RWPE2 (cell line): Measurements from ENCODE around the gene DDAH2.

Source experiments
- ATAC-seq: fragments of 200-7000 bp; cut with Tn5 transposase; 3 replicates; pipeline ENCODE4 v1.9.1; 2021; ENCODE audit warnings: low read depth
- DNase-seq: peaks from one replicate; pipeline ENCODE4 v3.0.0-alpha.2; 2020; ENCODE audit warnings: low spot score
- H3K27ac ChIP-seq: fragments of 450-650 bp; 2 replicates; pipeline ENCODE4 v1.5.1; 2017; ENCODE audit warnings: mild to moderate bottlenecking; ENCODE audit not compliant: poor library complexity, severe bottlenecking
- H3K27me3 ChIP-seq: fragments of 250-450 bp; sonication (Bioruptor Pico); 2 replicates; pipeline ENCODE4 v1.5.1; 2021; ENCODE audit warnings: mild to moderate bottlenecking, moderate library complexity; ENCODE audit not compliant: insufficient read depth, poor library complexity, severe bottlenecking
- H3K36me3 ChIP-seq: fragments of 250-450 bp; sonication (Bioruptor Pico); 2 replicates; pipeline ENCODE4 v1.5.1; 2020; ENCODE audit warnings: low read depth, mild to moderate bottlenecking, moderate library complexity
- H3K4me1 ChIP-seq: fragments of 250-450 bp; sonication (Bioruptor Pico); 2 replicates; pipeline ENCODE4 v1.5.1; 2021; ENCODE audit warnings: mild to moderate bottlenecking, moderate library complexity; ENCODE audit not compliant: insufficient read depth, poor library complexity, severe bottlenecking
- H3K4me3 ChIP-seq: fragments of 250-450 bp; sonication (Bioruptor Pico); 2 replicates; pipeline ENCODE4 v1.5.1; 2021; ENCODE audit warnings: mild to moderate bottlenecking, moderate library complexity; ENCODE audit not compliant: severe bottlenecking
- H3K9me3 ChIP-seq: fragments of 250-450 bp; sonication (Bioruptor Pico); 2 replicates; pipeline ENCODE4 v1.5.1; 2021; ENCODE audit warnings: mild to moderate bottlenecking, moderate library complexity; ENCODE audit not compliant: severe bottlenecking
- CTCF ChIP-seq: fragments of 450-650 bp; IDR thresholded peaks from one replicate; pipeline ENCODE4 v1.5.1; 2017; ENCODE audit warnings: mild to moderate bottlenecking, moderate library complexity; ENCODE audit not compliant: poor library complexity, severe bottlenecking

DDAH2 gene

DNA sequence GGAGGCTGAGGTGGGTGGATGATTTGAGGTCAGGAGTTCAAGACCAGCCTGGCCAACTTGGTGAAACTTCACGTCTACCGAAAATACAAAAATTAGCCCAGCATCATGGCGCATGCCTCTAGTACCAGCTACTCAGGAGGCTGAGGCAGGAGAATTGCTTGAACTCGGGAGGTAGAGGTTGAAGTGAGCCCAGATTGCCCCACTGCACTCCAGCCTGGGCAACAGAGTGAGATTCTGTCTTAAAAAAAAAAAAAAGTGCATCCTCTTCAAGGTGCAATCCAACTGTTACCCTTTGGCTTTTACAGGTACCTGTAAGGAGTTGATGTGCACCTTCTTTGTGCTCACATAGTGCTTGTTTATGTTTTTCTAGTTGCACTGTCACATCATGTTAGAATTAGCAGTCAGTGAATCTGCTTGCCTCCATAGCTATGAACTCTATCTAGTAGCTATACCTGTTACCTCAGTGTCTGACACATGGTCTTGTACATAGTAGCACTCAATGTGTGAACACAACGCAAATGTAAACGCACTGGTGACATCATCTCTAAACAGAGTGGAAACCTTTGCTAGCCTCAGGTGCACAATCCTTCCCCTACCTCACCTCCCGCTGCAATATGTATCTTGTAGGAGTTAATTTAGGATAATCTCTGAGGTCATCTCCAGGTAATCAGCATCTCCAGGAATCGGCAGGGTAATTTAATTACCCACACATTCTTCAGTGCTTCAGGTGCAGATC is 20.4 kb upstream of the DDAH2 start:
- DNase-seq, result no peak
- Histone ChIP-seq H3K9me3 (no peaks in the 10 kb centered on the region), H3K4me1 (no peaks in the 10 kb centered on the region), H3K27me3 (no peaks in the 10 kb centered on the region), H3K36me3 (peaks cover 27% of the 10 kb centered on the region), H3K27ac (no peak overlapping the region), H3K4me3 (no peak overlapping the region)
- no peak for TF ChIP-seq CTCF
- no peak for ATAC-seq

GRCh38 chr6:31744422-31744821 is 15.3 kb upstream of the DDAH2 start:
- H3K4me1 ChIP-seq, result peaks cover under 1% of the 10 kb centered on the region
- no peak for TF ChIP-seq CTCF
- peaks cover 44% of the 10 kb centered on the region for H3K36me3 ChIP-seq
- DNase-seq, result no peak
- no peak overlapping the region for H3K4me3 ChIP-seq
- no peaks in the 10 kb centered on the region for H3K27me3 ChIP-seq
- no peaks in the 10 kb centered on the region for H3K9me3 ChIP-seq
- no peak for ATAC-seq
- no peak overlapping the region for H3K27ac ChIP-seq

- H3K4me1 ChIP-seq, result peaks cover 16% of the 10 kb centered on the region
- TF ChIP-seq CTCF, result no peak
- no peaks in the 10 kb centered on the region for H3K9me3 ChIP-seq
- no peak for DNase-seq
- no peak for ATAC-seq
- peaks cover 43% of the 10 kb centered on the region for H3K36me3 ChIP-seq
- H3K27me3 ChIP-seq, result no peaks in the 10 kb centered on the region
- H3K27ac ChIP-seq, result no peak overlapping the region
- no peak overlapping the region for H3K4me3 ChIP-seq
These were observed 13.8 kb upstream of the DDAH2 start for GRCh38 chr6:31742894-31743293.

DNA sequence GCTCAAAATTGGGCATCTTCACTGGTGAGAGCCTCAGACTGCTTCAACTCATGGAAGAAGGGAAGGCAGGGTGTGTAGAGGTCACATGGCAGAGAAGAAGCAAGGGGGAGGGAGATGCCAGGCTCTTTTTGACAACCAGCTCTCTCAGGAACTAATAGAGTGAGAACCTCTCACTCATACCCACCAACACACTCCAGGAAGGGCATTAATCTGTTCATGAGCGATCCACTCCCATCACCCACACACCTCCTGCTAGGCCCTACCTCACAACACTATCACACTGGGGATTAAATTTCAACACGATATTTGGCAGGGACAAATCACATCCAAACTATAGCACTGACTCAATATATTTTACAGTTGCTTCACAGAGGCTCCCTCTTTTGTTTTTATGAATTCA is 12.7 kb upstream of the DDAH2 start:
- ATAC-seq, result no peak
- Histone ChIP-seq H3K9me3 (no peaks in the 10 kb centered on the region), H3K4me3 (no peak overlapping the region), H3K27me3 (no peaks in the 10 kb centered on the region), H3K4me1 (peaks cover 24% of the 10 kb centered on the region), H3K36me3 (peaks cover 37% of the 10 kb centered on the region), H3K27ac (no peak overlapping the region)
- no peak for TF ChIP-seq CTCF
- DNase-seq, result no peak
